IMR-90 (cell line): Measurements from ENCODE around the gene GATA6. TPM values are rescaled to one million over a fixed set of nuclear protein-coding genes. Genes with fewer than 3 reads are reported as not detected.

ENCODE experiments used
- ATAC-seq: fragments of 200-7000 bp; cut with Tn5 transposase; 2 replicates; pipeline ENCODE4 v1.9.1; 2020; ENCODE audit warnings: low read depth, mild to moderate bottlenecking, moderate library complexity
- BruUV-seq: library from RNA; stranded (reverse); fragments of 400-500 nt; replicated peaks from 2 replicates; lab custom pipeline; 2021; lab: Mats Ljungman, UMichigan
- CTCF ChIA-PET: fragments of 300-600 bp; formaldehyde crosslinking; extraction: SDS; loops from one replicate; lab custom pipeline; 2021; ENCODE audit warnings: antibody characterized with exemption; lab: Yijun Ruan, JAX
- POLR2A ChIA-PET: fragments of 300-600 bp; sonication (Branson Sonifier 250); formaldehyde crosslinking; loops from one replicate; lab custom pipeline; 2022; ENCODE audit warnings: antibody characterized with exemption; ENCODE audit not compliant: unreplicated experiment; lab: Charles Lee
- DNase-seq: peaks from one replicate; pipeline ENCODE4 v3.0.0; 2013
- H2AFZ ChIP-seq: replicated peaks from 2 replicates; pipeline ENCODE3; 2013; ENCODE audit warnings: low read length, mild to moderate bottlenecking; ENCODE audit not compliant: poor library complexity
- H2AK5ac ChIP-seq: 2 replicates; pipeline ENCODE4 v1.6.1; 2013; ENCODE audit warnings: low read depth, low read length, inconsistent platforms
- H2AK9ac ChIP-seq: replicated peaks from 2 replicates; pipeline ENCODE3; 2013; ENCODE audit warnings: mild to moderate bottlenecking, low read depth, low read length, moderate library complexity; ENCODE audit not compliant: poor library complexity
- H2BK120ac ChIP-seq: 2 replicates; pipeline ENCODE4 v1.6.1; 2013; ENCODE audit warnings: low read depth, low read length, inconsistent platforms
- H2BK15ac ChIP-seq: 3 replicates; pipeline ENCODE4 v1.6.1; 2013; ENCODE audit warnings: low read depth, low read length, inconsistent platforms
- H2BK20ac ChIP-seq: 2 replicates; pipeline ENCODE4 v1.6.1; 2013; ENCODE audit warnings: low read depth, mild to moderate bottlenecking, inconsistent platforms, low read length, moderate library complexity
- H2BK5ac ChIP-seq: 2 replicates; pipeline ENCODE4 v1.6.1; 2013; ENCODE audit warnings: mild to moderate bottlenecking, low read depth, low read length, inconsistent platforms; ENCODE audit not compliant: poor library complexity, severe bottlenecking
- H3K14ac ChIP-seq: replicated peaks from 2 replicates; pipeline ENCODE4 v1.6.1; 2013; ENCODE audit warnings: low read depth, low read length, inconsistent platforms
- H3K18ac ChIP-seq: 2 replicates; pipeline ENCODE4 v1.6.1; 2013; ENCODE audit warnings: low read depth, low read length, control low read depth
- H3K23ac ChIP-seq: 2 replicates; pipeline ENCODE4 v1.6.1; 2013; ENCODE audit warnings: low read depth, low read length, inconsistent platforms
- H3K27ac ChIP-seq: 2 replicates; pipeline ENCODE4 v1.5.1; 2013; ENCODE audit warnings: mild to moderate bottlenecking, control low read depth, low read length; ENCODE audit not compliant: insufficient read depth
- H3K27me3 ChIP-seq: 2 replicates; pipeline ENCODE4 v1.6.1; 2013; ENCODE audit warnings: low read length; ENCODE audit not compliant: control insufficient read depth, insufficient read depth
- H3K36me3 ChIP-seq: 2 replicates; pipeline ENCODE4 v1.6.1; 2013; ENCODE audit warnings: low read length, mixed read lengths; ENCODE audit not compliant: control insufficient read depth, insufficient read depth
- H3K4ac ChIP-seq: 2 replicates; pipeline ENCODE4 v1.6.1; 2013; ENCODE audit warnings: low read depth, low read length, inconsistent platforms
- H3K4me1 ChIP-seq: 2 replicates; pipeline ENCODE4 v1.6.1; 2013; ENCODE audit warnings: low read length, mixed read lengths; ENCODE audit not compliant: control insufficient read depth, insufficient read depth
- H3K4me2 ChIP-seq: 2 replicates; pipeline ENCODE4 v1.6.1; 2013; ENCODE audit warnings: low read depth, mild to moderate bottlenecking, control low read depth, low read length, moderate library complexity
- H3K4me3 ChIP-seq: 2 replicates; pipeline ENCODE4 v1.5.1; 2013; ENCODE audit warnings: low read depth, mild to moderate bottlenecking, control low read depth, low read length, moderate library complexity; ENCODE audit not compliant: insufficient read depth
- H3K56ac ChIP-seq: 2 replicates; pipeline ENCODE4 v1.6.1; 2013; ENCODE audit warnings: low read length, inconsistent platforms; ENCODE audit not compliant: insufficient read depth; ENCODE audit errors: extremely low read depth
- H3K79me1 ChIP-seq, 2 experiments: 2 replicates each; pipeline ENCODE4 v1.6.1; 2013; ENCODE audit warnings: low read length in 2 of 2, inconsistent platforms in 1 of 2, low read depth in 1 of 2
- H3K9ac ChIP-seq: 2 replicates; pipeline ENCODE4 v1.6.1; 2013; ENCODE audit warnings: low read depth, low read length, control low read depth
- H3K9me1 ChIP-seq: 2 replicates; pipeline ENCODE4 v1.6.1; 2013; ENCODE audit warnings: low read length, inconsistent platforms; ENCODE audit not compliant: insufficient read depth
- H3K9me3 ChIP-seq: 2 replicates; pipeline ENCODE4 v1.6.1; 2013; ENCODE audit warnings: low read length; ENCODE audit not compliant: control insufficient read depth, insufficient read depth
- H4K20me1 ChIP-seq: 2 replicates; pipeline ENCODE4 v1.6.1; 2013; ENCODE audit warnings: low read length, inconsistent platforms; ENCODE audit not compliant: insufficient read depth
- H4K5ac ChIP-seq: 2 replicates; pipeline ENCODE4 v1.6.1; 2013; ENCODE audit warnings: mild to moderate bottlenecking, low read depth, low read length, control low read depth
- H4K8ac ChIP-seq, 2 experiments: 2 replicates each; pipeline ENCODE4 v1.6.1; 2013; ENCODE audit warnings: low read depth in 2 of 2, low read length in 2 of 2, control low read depth in 1 of 2, inconsistent platforms in 1 of 2
- H4K91ac ChIP-seq: 2 replicates; pipeline ENCODE4 v1.6.1; 2013; ENCODE audit warnings: low read depth, low read length, inconsistent platforms; ENCODE audit not compliant: insufficient read depth
- BHLHE40 ChIP-seq: fragments of 150-350 bp; IDR thresholded peaks from 2 replicates; pipeline ENCODE4 v1.6.1; 2016; ENCODE audit warnings: mild to moderate bottlenecking, low read depth, low read length
- CHD1 ChIP-seq: IDR thresholded peaks from 2 replicates; pipeline ENCODE4 v1.6.1; 2012; ENCODE audit warnings: low read depth, low read length, improper control_type of control experiment
- CTCF ChIP-seq: conservative IDR thresholded peaks from 2 replicates; pipeline ENCODE4 v1.5.1; 2012; ENCODE audit warnings: mild to moderate bottlenecking, low read depth, low read length, improper control_type of control experiment
- FOS ChIP-seq: fragments of 150-350 bp; IDR thresholded peaks from 2 replicates; pipeline ENCODE4 v1.6.1; 2016; ENCODE audit warnings: low read depth, low read length
- MAFK ChIP-seq: IDR thresholded peaks from 2 replicates; pipeline ENCODE4 v1.6.1; 2012; ENCODE audit warnings: low read depth, low read length, improper control_type of control experiment
- NFE2L2 ChIP-seq: fragments of 150-350 bp; IDR thresholded peaks from 2 replicates; pipeline ENCODE4 v1.6.1; 2016; ENCODE audit warnings: low read depth, mild to moderate bottlenecking, low read length
- RFX5 ChIP-seq: IDR thresholded peaks from 2 replicates; pipeline ENCODE4 v1.8.0; 2012; ENCODE audit warnings: low read depth, mild to moderate bottlenecking, low read length, moderate library complexity
- SMC3 ChIP-seq: fragments of 150-350 bp; IDR thresholded peaks from 2 replicates; pipeline ENCODE4 v1.6.1; 2016; ENCODE audit warnings: low read depth, mild to moderate bottlenecking, antibody characterized with exemption, low read length, moderate library complexity
- WGBS, 2 experiments: methylation state at CpG; one replicate each; pipeline versions ENCODE4 v1.1.5 to v1.1.7; 2013; ENCODE audit warnings: missing lambda C conversion rate in 2 of 2; ENCODE audit not compliant: insufficient read length in 1 of 2; ENCODE audit errors: extremely low coverage in 2 of 2; 5-methylcytosine and 5-hydroxymethylcytosine counted together
- dilution Hi-C: fragments of 300-500 bp; cut with HindIII; formaldehyde crosslinking; loops from one replicate; pipeline ENCODE4 v1.14.3; 2018; ENCODE audit warnings: low sequenced_read_pairs; ENCODE audit not compliant: unreplicated experiment
- in situ Hi-C: fragments of 300-500 bp; cut with MboI; formaldehyde crosslinking; loops from 3 replicates; pipeline ENCODE4 v1.14.3; 2019; ENCODE audit warnings: low sequenced_read_pairs, inconsistent platforms, mixed read lengths
- intact Hi-C: fragments of 100-400 bp; cut with micrococcal nuclease; formaldehyde crosslinking; loops from 2 replicates; pipeline ENCODE4 v1.10.0; 2022
- polyA plus RNA-seq, 3 experiments: library from polyadenylated mRNA; depleted of rRNA; stranded (reverse); fragments of >200 nt; gene quantifications; 2 replicates each; pipeline ENCODE4 v1.2.3, GENCODE V29; 2012; ENCODE audit warnings: low replicate concordance in 1 of 3
- total RNA-seq: library from RNA; depleted of rRNA; stranded (reverse); fragments of >200 nt; gene quantifications from 2 replicates; pipeline ENCODE4 v1.2.3, GENCODE V29; 2012
- TF ChIP-seq, protein P1 (sequence below): fragments of 150-350 bp; IDR thresholded peaks from 2 replicates; pipeline ENCODE4 v1.6.1; 2016; ENCODE audit warnings: low read depth, mild to moderate bottlenecking, low read length, moderate library complexity, borderline replicate concordance

Gene GATA6
- total and polyA plus RNA-seq, 2 of the 4 experiments (the other 2 are of a cell fraction): 2.5 to 4.0 TPM

DNA sequence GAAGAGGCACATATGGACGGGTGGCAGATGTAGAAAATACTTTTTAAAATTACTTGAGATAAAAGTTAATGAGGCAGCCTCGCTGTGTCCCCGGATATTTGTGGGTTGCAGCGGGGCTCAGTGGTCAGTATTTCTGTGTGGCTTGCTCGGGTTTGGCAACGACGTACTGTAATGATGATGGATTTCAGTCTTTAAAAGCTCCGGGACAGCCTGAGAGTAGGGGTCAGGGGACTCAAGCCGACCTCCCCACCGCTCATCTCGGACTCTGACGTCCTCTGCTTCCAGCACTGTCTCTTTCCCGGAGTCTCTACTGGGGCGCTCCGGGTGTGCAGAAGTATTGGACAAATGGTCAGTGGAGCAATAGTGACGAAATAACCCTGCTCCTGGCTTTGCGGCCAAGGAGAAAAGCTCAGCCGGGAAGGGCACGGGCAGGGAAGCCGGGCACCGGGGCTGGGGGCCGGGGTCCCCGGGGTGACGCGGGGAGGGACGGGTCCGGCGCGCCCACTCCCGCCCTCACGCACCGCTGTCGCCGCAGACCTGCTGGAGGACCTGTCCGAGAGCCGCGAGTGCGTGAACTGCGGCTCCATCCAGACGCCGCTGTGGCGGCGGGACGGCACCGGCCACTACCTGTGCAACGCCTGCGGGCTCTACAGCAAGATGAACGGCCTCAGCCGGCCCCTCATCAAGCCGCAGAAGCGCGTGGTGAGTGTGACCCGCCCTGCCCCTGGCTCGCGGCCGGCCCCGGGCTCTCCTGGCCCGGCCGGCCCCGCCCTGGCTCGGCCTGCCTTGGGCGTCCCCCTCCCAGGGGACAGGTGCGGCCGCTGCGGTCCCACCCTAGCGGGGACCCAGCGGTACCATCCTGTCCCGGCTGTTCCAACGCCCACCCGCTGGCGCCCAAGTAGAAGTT is 7.3 kb downstream of the GATA6 start (continued):
- TF ChIP-seq CTCF: no peak

- CTCF ChIA-PET: no interaction called here
- Histone ChIP-seq H2BK15ac (no peak overlapping the region), H3K36me3 (peaks cover 15% of the 10 kb centered on the region), H3K4me2 (no peak overlapping the region), H3K9ac (no peak overlapping the region), H3K56ac (no peak overlapping the region), H2BK5ac (no peak overlapping the region), H4K91ac (no peak overlapping the region), H3K4me1 (peaks cover 14% of the 10 kb centered on the region), H2AK9ac (no peak overlapping the region), H3K9me1 (no peaks in the 10 kb centered on the region), H3K14ac (no peak overlapping the region), H3K18ac (no peak overlapping the region), H3K27ac (no peak overlapping the region), H3K9me3 (no peaks in the 10 kb centered on the region), H3K4ac (no peak overlapping the region), H3K23ac (no peak overlapping the region), H3K79me1 (peaks cover 16 to 17% of the 10 kb centered on the region in 2 experiments), H2BK20ac (no peak overlapping the region), H4K20me1 (peaks cover 33% of the 10 kb centered on the region), H2AFZ (no peak overlapping the region), H2BK120ac (no peak overlapping the region), H4K8ac (no peak overlapping the region), H3K4me3 (no peak overlapping the region), H4K5ac (no peak overlapping the region), H3K27me3 (no peaks in the 10 kb centered on the region), H2AK5ac (no peak overlapping the region)
- ATAC-seq (no peak), DNase-seq (no peak)
- BruUV-seq: no TSS peak
- dilution Hi-C loops (no loop called here), intact Hi-C loops (no loop called here), in situ Hi-C loops (no loop called here)
- no CpG with 5 or more reads among the region's 13 CpGs for WGBS, 2 experiments
- POLR2A ChIA-PET: no interaction called here
- TF ChIP-seq, protein P1, sequence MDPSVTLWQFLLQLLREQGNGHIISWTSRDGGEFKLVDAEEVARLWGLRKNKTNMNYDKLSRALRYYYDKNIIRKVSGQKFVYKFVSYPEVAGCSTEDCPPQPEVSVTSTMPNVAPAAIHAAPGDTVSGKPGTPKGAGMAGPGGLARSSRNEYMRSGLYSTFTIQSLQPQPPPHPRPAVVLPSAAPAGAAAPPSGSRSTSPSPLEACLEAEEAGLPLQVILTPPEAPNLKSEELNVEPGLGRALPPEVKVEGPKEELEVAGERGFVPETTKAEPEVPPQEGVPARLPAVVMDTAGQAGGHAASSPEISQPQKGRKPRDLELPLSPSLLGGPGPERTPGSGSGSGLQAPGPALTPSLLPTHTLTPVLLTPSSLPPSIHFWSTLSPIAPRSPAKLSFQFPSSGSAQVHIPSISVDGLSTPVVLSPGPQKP: no peak
- TF ChIP-seq CTCF: no peak
- no peak for TF ChIP-seq CHD1
- TF ChIP-seq RFX5: no peak
- TF ChIP-seq BHLHE40: no peak
- no peak for TF ChIP-seq NFE2L2
- no peak for TF ChIP-seq SMC3
- no peak for TF ChIP-seq FOS
- no peak for TF ChIP-seq MAFK
Measured at GRCh38 chr18:22177327-22177871, 8.0 kb downstream of the GATA6 start.
